Measurements from ENCODE around the gene ANKS3.

The ANKS3 gene

DNA sequence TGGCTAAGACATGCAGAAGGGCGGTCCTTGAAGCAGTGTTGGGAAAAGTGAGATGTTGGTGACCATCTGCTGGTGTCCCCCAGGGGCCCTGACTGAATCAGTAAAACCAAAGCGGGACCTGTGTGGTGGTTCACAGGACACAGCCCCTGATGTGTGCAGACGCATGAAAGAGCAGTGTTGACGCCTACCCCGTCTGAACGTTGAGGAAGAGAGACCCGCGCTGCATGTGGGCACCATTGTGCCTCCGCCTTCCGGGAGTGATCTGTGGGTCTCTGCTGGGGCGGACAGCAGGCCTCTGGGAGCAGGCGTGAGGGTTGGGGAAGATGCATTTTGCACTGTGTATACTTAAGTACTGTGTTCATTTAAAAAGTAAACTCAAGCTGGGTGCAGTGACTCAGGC, 77.8 kb downstream of the ANKS3 start:
- Histone ChIP-seq H3K27me3 (ENCODE audit: low read length) (no peaks in the 10 kb centered on the region), H2AFZ (ENCODE audit: low read depth, low read length, severe bottlenecking) (no peak overlapping the region), H4K20me1 (ENCODE audit: low read depth, low read length) (no peaks in the 10 kb centered on the region), H3K27ac (ENCODE audit: low read depth, low read length) (no peak overlapping the region), H3F3A (ENCODE audit: insufficient read depth) (no peaks in the 10 kb centered on the region), H3K79me2 (ENCODE audit: insufficient read depth, low read length) (no peaks in the 10 kb centered on the region), H3K36me3 (ENCODE audit: low read length) (no peaks in the 10 kb centered on the region), H3K4me2 (ENCODE audit: low read depth, low read length, poor library complexity, severe bottlenecking) (no peak overlapping the region), H3K9me2 (replicated peaks; ENCODE audit: insufficient read depth, low read length) (no peaks in the 10 kb centered on the region), H3K4me3 (ENCODE audit: insufficient read depth, low read length, poor library complexity, severe bottlenecking) (no peak overlapping the region), H3K9me3 (ENCODE audit: insufficient read depth, low read length) (no peaks in the 10 kb centered on the region), H3K9ac (ENCODE audit: low read length) (no peak overlapping the region)
- TF ChIP-seq, protein P1, sequence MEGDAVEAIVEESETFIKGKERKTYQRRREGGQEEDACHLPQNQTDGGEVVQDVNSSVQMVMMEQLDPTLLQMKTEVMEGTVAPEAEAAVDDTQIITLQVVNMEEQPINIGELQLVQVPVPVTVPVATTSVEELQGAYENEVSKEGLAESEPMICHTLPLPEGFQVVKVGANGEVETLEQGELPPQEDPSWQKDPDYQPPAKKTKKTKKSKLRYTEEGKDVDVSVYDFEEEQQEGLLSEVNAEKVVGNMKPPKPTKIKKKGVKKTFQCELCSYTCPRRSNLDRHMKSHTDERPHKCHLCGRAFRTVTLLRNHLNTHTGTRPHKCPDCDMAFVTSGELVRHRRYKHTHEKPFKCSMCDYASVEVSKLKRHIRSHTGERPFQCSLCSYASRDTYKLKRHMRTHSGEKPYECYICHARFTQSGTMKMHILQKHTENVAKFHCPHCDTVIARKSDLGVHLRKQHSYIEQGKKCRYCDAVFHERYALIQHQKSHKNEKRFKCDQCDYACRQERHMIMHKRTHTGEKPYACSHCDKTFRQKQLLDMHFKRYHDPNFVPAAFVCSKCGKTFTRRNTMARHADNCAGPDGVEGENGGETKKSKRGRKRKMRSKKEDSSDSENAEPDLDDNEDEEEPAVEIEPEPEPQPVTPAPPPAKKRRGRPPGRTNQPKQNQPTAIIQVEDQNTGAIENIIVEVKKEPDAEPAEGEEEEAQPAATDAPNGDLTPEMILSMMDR (IDR thresholded peaks at IDR 0.05; ENCODE audit: insufficient read depth, low read length, poor library complexity, severe bottlenecking), result no peak
- no peak for TF ChIP-seq EZH2phosphoT487 (conservative IDR thresholded peaks at IDR 0.05; ENCODE audit: low read length)

DNA sequence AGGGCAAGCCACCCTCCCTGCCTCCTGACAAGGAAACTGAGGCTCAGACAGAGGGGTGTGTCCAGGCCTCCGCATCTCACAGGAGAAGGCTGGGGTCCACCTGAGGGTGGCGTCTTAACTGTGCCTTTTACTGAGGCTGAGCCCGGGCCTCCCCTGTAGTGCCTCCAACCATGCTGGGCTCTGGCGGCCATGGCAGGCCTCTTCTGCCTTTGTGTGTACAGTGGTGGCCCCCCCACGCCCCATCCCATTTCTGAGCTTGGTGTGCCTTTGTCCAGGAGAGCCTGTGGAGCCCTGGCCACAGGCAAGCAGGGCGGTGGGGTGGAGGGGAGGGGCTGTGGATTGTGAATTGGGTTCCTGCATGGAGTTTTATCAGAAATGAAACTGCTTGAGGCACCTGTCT, 78.3 kb downstream of the ANKS3 start:
- Histone ChIP-seq H3K4me2 (ENCODE audit: low read depth, low read length, poor library complexity, severe bottlenecking) (no peak overlapping the region), H4K20me1 (ENCODE audit: low read depth, low read length) (no peaks in the 10 kb centered on the region), H2AFZ (ENCODE audit: low read depth, low read length, severe bottlenecking) (no peak overlapping the region), H3K79me2 (ENCODE audit: insufficient read depth, low read length) (no peaks in the 10 kb centered on the region), H3K9me3 (ENCODE audit: insufficient read depth, low read length) (no peaks in the 10 kb centered on the region), H3K9me2 (replicated peaks; ENCODE audit: insufficient read depth, low read length) (no peaks in the 10 kb centered on the region), H3K36me3 (ENCODE audit: low read length) (no peaks in the 10 kb centered on the region), H3F3A (ENCODE audit: insufficient read depth) (no peaks in the 10 kb centered on the region), H3K27ac (ENCODE audit: low read depth, low read length) (no peak overlapping the region), H3K9ac (ENCODE audit: low read length) (no peak overlapping the region), H3K27me3 (ENCODE audit: low read length) (no peaks in the 10 kb centered on the region), H3K4me3 (ENCODE audit: insufficient read depth, low read length, poor library complexity, severe bottlenecking) (no peak overlapping the region)
- no peak for TF ChIP-seq EZH2phosphoT487 (conservative IDR thresholded peaks at IDR 0.05; ENCODE audit: low read length)
- TF ChIP-seq, protein P1 (IDR thresholded peaks at IDR 0.05; ENCODE audit: insufficient read depth, low read length, poor library complexity, severe bottlenecking), result no peak

GRCh38 chr16:4654964-4655590, 79.0 kb downstream of the ANKS3 start:
- Histone ChIP-seq H3K9me3 (ENCODE audit: insufficient read depth, low read length) (no peaks in the 10 kb centered on the region), H3K27me3 (ENCODE audit: low read length) (no peaks in the 10 kb centered on the region), H2AFZ (ENCODE audit: low read depth, low read length, severe bottlenecking) (no peak overlapping the region), H3K4me2 (ENCODE audit: low read depth, low read length, poor library complexity, severe bottlenecking) (no peak overlapping the region), H3K9ac (ENCODE audit: low read length) (no peak overlapping the region), H3K4me3 (ENCODE audit: insufficient read depth, low read length, poor library complexity, severe bottlenecking) (no peak overlapping the region), H3K79me2 (ENCODE audit: insufficient read depth, low read length) (no peaks in the 10 kb centered on the region), H3K27ac (ENCODE audit: low read depth, low read length) (no peak overlapping the region), H3K9me2 (replicated peaks; ENCODE audit: insufficient read depth, low read length) (no peaks in the 10 kb centered on the region), H3F3A (ENCODE audit: insufficient read depth) (no peaks in the 10 kb centered on the region), H3K36me3 (ENCODE audit: low read length) (no peaks in the 10 kb centered on the region), H4K20me1 (ENCODE audit: low read depth, low read length) (no peaks in the 10 kb centered on the region)
- TF ChIP-seq, protein P1 (IDR thresholded peaks at IDR 0.05; ENCODE audit: insufficient read depth, low read length, poor library complexity, severe bottlenecking), result no peak
- no peak for TF ChIP-seq EZH2phosphoT487 (conservative IDR thresholded peaks at IDR 0.05; ENCODE audit: low read length)

Measured in SU-DHL-6 (cell line).